Measurements from ENCODE around the gene TRAPPC1.

TRAPPC1 gene

GRCh38 chr17:7897090-7897489, 34.7 kb downstream of the TRAPPC1 start:
- no peak for DNase-seq

- no peak for DNase-seq
Measured at GRCh38 chr17:7894866-7895265, 36.9 kb downstream of the TRAPPC1 start.

GRCh38 chr17:7894226-7894625, 37.5 kb downstream of the TRAPPC1 start:
- DNase-seq = no peak

GRCh38 chr17:7893187-7893880, 38.4 kb downstream of the TRAPPC1 start:
- no peak for DNase-seq

- peak; percentile 93 for DNase-seq
Measured at GRCh38 chr17:7889166-7889955, 42.4 kb downstream of the TRAPPC1 start.

GRCh38 chr17:7888184-7888920, 43.4 kb downstream of the TRAPPC1 start, which contains the start of gene CHD3:
TSS of gene CHD3 (plus strand) at chr17:7888789. CDS start at chr17:7889001, 212 bp downstream.
- DNase-seq = peak; percentile 46

GRCh38 chr17:7887482-7888183, 44.1 kb downstream of the TRAPPC1 start:
- DNase-seq = peak; percentile 95

- DNase-seq = no peak
Measured at GRCh38 chr17:7887038-7887481, 44.7 kb downstream of the TRAPPC1 start.

GRCh38 chr17:7886227-7887037, 45.3 kb downstream of the TRAPPC1 start:
- peak; percentile 52 for DNase-seq

GRCh38 chr17:7885367-7886226, 46.1 kb downstream of the TRAPPC1 start:
- DNase-seq = peak; percentile 67

- DNase-seq = peak; percentile 15
Measured at GRCh38 chr17:7884581-7885366, 47.0 kb downstream of the TRAPPC1 start.

- peak; percentile 18 for DNase-seq
Measured at GRCh38 chr17:7883781-7884386, 47.9 kb downstream of the TRAPPC1 start.

- no peak for DNase-seq
Measured at GRCh38 chr17:7882629-7883028, 49.1 kb downstream of the TRAPPC1 start.

- DNase-seq = no peak
Measured at GRCh38 chr17:7882068-7882467, 49.7 kb downstream of the TRAPPC1 start.

- DNase-seq = no peak
Measured at GRCh38 chr17:7881276-7882054, 50.3 kb downstream of the TRAPPC1 start.

All from NCI-H146 (cell line).